Stimulated activated CD8-positive, alpha-beta memory T cell treated with anti-CD3 and anti-CD28 coated beads, Interleukin-4, amount 100 ng/mL, for 4 hours (primary cell): ENCODE data around the gene TEKTIP1.

ENCODE experiments used
- DNase-seq, 2 donors: peaks; one replicate each; pipeline ENCODE4 v3.0.0-alpha.2; 2020; ENCODE audit warnings: low read depth in 2 of 2, low spot score in 1 of 2

Gene TEKTIP1

GRCh38 chr19:3538965-3539755 is at the start of gene TEKTIP1:
TSS of gene TEKTIP1 (plus strand) at chr19:3539174. CDS start at chr19:3539178, 4 bp downstream.
- DNase-seq: no peak

- no peak for DNase-seq
Measured at GRCh38 chr19:3491396-3492119, 47.4 kb upstream of the TEKTIP1 start.

- no peak for DNase-seq
Measured at GRCh38 chr19:3492131-3492839, 46.7 kb upstream of the TEKTIP1 start.

GRCh38 chr19:3492919-3493318 is 46.1 kb upstream of the TEKTIP1 start:
- no peak for DNase-seq

- DNase-seq: no peak
Measured at GRCh38 chr19:3493651-3494050, 45.3 kb upstream of the TEKTIP1 start.

GRCh38 chr19:3494051-3494450 is 44.9 kb upstream of the TEKTIP1 start:
- DNase-seq: no peak

GRCh38 chr19:3494559-3494958 is 44.4 kb upstream of the TEKTIP1 start:
- no peak for DNase-seq

- no peak for DNase-seq
Measured at GRCh38 chr19:3496392-3497273, 42.3 kb upstream of the TEKTIP1 start.

GRCh38 chr19:3497757-3498520 is 41.0 kb upstream of the TEKTIP1 start:
- no peak for DNase-seq

GRCh38 chr19:3499738-3500428 is 39.1 kb upstream of the TEKTIP1 start:
- no peak for DNase-seq

GRCh38 chr19:3500429-3501101 is 38.4 kb upstream of the TEKTIP1 start, which contains the start of gene DOHH:
TSS of gene DOHH (minus strand) at chr19:3500674. CDS start at chr19:3496814, 3,860 bp downstream.
- peak; percentile 92 to 93 for DNase-seq

- DNase-seq: no peak
Measured at GRCh38 chr19:3501780-3502179, 37.2 kb upstream of the TEKTIP1 start.

GRCh38 chr19:3503036-3503572 is 35.9 kb upstream of the TEKTIP1 start:
- no peak for DNase-seq

GRCh38 chr19:3504735-3505134 is 34.2 kb upstream of the TEKTIP1 start:
- no peak for DNase-seq

GRCh38 chr19:3505598-3506383 is 33.2 kb upstream of the TEKTIP1 start, which contains the start of gene FZR1:
TSS of gene FZR1 (plus strand) at chr19:3506311. CDS start at chr19:3522990, 16,679 bp downstream.
- peak; percentile 98 to 99 for DNase-seq

- DNase-seq: no peak
Measured at GRCh38 chr19:3506384-3507340, 32.3 kb upstream of the TEKTIP1 start.
